Measurements from ENCODE around the gene TMPRSS11B. TPM values are rescaled to one million over a fixed set of nuclear protein-coding genes. Genes with fewer than 3 reads are reported as not detected.

Gene TMPRSS11B
- polyA plus RNA-seq, 3 donors = not detected

DNA sequence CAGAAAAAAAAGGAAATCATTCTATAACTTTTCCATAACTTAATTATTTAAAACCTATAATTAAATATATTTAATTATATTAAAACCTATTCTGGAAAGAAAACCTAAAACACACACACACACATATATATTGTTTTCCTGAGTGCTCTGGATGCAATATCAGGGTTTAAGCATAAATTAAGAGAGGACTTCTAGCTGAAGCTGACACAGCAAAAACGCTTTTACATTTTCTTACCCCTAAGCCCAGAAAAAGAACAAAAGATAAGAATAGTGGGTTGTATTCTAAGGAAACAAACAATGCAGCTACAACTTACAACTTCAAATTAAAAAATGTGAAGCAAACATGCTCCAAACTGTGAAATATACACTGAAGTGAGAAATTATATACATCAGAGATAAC lies 52.3 kb downstream of the TMPRSS11B start:
- WGBS (ENCODE audit: insufficient coverage) = no CpG with 5 or more reads among the region's 1 CpG
- no peak for DNase-seq
- TF ChIP-seq, protein P1, sequence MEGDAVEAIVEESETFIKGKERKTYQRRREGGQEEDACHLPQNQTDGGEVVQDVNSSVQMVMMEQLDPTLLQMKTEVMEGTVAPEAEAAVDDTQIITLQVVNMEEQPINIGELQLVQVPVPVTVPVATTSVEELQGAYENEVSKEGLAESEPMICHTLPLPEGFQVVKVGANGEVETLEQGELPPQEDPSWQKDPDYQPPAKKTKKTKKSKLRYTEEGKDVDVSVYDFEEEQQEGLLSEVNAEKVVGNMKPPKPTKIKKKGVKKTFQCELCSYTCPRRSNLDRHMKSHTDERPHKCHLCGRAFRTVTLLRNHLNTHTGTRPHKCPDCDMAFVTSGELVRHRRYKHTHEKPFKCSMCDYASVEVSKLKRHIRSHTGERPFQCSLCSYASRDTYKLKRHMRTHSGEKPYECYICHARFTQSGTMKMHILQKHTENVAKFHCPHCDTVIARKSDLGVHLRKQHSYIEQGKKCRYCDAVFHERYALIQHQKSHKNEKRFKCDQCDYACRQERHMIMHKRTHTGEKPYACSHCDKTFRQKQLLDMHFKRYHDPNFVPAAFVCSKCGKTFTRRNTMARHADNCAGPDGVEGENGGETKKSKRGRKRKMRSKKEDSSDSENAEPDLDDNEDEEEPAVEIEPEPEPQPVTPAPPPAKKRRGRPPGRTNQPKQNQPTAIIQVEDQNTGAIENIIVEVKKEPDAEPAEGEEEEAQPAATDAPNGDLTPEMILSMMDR (IDR thresholded peaks at IDR 0.05) = no peak
- Histone ChIP-seq H3K27me3 (ENCODE audit: control insufficient read depth in 2 of 2, insufficient read depth in 2 of 2, low read length in 2 of 2) (no peaks in the 10 kb centered on the region), H3K4me3 (replicated peaks in 1 of 3; ENCODE audit: low read depth in 2 of 3, low read length in 3 of 3) (no peak overlapping the region), H3K9me3 (replicated peaks in 1 of 2; ENCODE audit: control insufficient read depth in 1 of 2, insufficient read depth in 1 of 2, low read length in 2 of 2) (peaks cover 0 to 14% of the 10 kb centered on the region in 2 donors), H3K36me3 (replicated peaks in 1 of 2; ENCODE audit: control insufficient read depth in 1 of 2, insufficient read depth in 2 of 2, low read length in 2 of 2) (no peaks in the 10 kb centered on the region), H3K4me2 (replicated peaks; ENCODE audit: extremely low read depth, low read length, poor library complexity, severe bottlenecking) (no peak overlapping the region), H2AFZ (ENCODE audit: insufficient read depth, low read depth, low read length, poor library complexity, severe bottlenecking) (no peak overlapping the region), H3K4me1 (ENCODE audit: control insufficient read depth in 1 of 2, insufficient read depth in 2 of 2, low read length in 2 of 2) (no peaks in the 10 kb centered on the region), H3K9ac (ENCODE audit: insufficient read depth, low read length, poor library complexity, severe bottlenecking) (no peak overlapping the region), H3K27ac (ENCODE audit: low read depth in 1 of 2, low read length in 2 of 2) (no peak overlapping the region), H4K20me1 (ENCODE audit: insufficient read depth, low read length) (no peaks in the 10 kb centered on the region), H3K79me2 (ENCODE audit: insufficient read depth, low read length) (no peaks in the 10 kb centered on the region)
- Mint-ChIP-seq H3K4me3 (no peak overlapping the region), H3K36me3 (no peaks in the 10 kb centered on the region), H3K27ac (no peak overlapping the region), H3K27me3 (ENCODE audit: low read depth in 3 of 3) (peaks cover 0 to 2% (median 0%) of the 10 kb centered on the region in 3 donors), H3K4me1 (no peaks in the 10 kb centered on the region), H3K9me3 (peaks cover 6 to 13% (median 8%) of the 10 kb centered on the region in 7 donors)
- intact Hi-C loops (cut with micrococcal nuclease) = no loop called here

DNA sequence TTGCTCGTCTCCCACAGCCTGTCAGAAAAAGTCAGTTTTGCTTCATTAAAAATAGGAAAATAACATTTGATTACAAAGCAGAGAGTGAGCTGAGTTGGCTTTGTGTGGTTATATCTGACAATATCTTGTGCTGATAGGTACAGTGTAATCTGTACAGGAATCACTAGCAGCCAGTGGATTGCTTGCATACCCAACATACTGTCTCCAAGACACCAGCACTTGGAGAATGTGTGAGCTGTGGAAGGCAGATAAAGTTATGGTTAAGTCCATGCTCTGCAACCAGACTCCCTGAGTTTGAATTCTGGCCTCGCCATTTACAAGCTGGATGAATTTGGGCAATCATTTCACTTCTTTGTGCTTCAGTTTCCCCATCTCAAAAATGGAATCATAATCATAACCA lies 58.3 kb downstream of the TMPRSS11B start:
- Histone ChIP-seq H3K79me2 (ENCODE audit: insufficient read depth, low read length) (no peaks in the 10 kb centered on the region), H3K4me2 (replicated peaks; ENCODE audit: extremely low read depth, low read length, poor library complexity, severe bottlenecking) (no peak overlapping the region), H4K20me1 (ENCODE audit: insufficient read depth, low read length) (no peaks in the 10 kb centered on the region), H3K9ac (ENCODE audit: insufficient read depth, low read length, poor library complexity, severe bottlenecking) (no peak overlapping the region), H2AFZ (ENCODE audit: insufficient read depth, low read depth, low read length, poor library complexity, severe bottlenecking) (no peak overlapping the region), H3K4me3 (replicated peaks in 1 of 3; ENCODE audit: low read depth in 2 of 3, low read length in 3 of 3) (no peak overlapping the region), H3K9me3 (replicated peaks in 1 of 2; ENCODE audit: control insufficient read depth in 1 of 2, insufficient read depth in 1 of 2, low read length in 2 of 2) (peaks cover 0 to 5% of the 10 kb centered on the region in 2 donors), H3K4me1 (ENCODE audit: control insufficient read depth in 1 of 2, insufficient read depth in 2 of 2, low read length in 2 of 2) (no peaks in the 10 kb centered on the region), H3K27me3 (ENCODE audit: control insufficient read depth in 2 of 2, insufficient read depth in 2 of 2, low read length in 2 of 2) (no peaks in the 10 kb centered on the region), H3K36me3 (replicated peaks in 1 of 2; ENCODE audit: control insufficient read depth in 1 of 2, insufficient read depth in 2 of 2, low read length in 2 of 2) (no peaks in the 10 kb centered on the region), H3K27ac (ENCODE audit: low read depth in 1 of 2, low read length in 2 of 2) (no peak overlapping the region)
- no CpG with 5 or more reads among the region's 2 CpGs for WGBS (ENCODE audit: insufficient coverage)
- Mint-ChIP-seq H3K36me3 (no peaks in the 10 kb centered on the region), H3K4me3 (no peak overlapping the region), H3K27me3 (ENCODE audit: low read depth in 3 of 3) (peaks cover 0 to 2% (median 0%) of the 10 kb centered on the region in 3 donors), H3K4me1 (peaks cover 2% of the 10 kb centered on the region), H3K27ac (no peak overlapping the region), H3K9me3 (peaks cover 0 to 4% (median 0%) of the 10 kb centered on the region in 7 donors)
- DNase-seq = no peak
- intact Hi-C loops (cut with micrococcal nuclease) = no loop called here
- TF ChIP-seq, protein P1 (IDR thresholded peaks at IDR 0.05) = no peak

Measured in CD14-positive monocyte (primary cell).